ENCODE data around the gene SLC24A1.

Gene SLC24A1

DNA sequence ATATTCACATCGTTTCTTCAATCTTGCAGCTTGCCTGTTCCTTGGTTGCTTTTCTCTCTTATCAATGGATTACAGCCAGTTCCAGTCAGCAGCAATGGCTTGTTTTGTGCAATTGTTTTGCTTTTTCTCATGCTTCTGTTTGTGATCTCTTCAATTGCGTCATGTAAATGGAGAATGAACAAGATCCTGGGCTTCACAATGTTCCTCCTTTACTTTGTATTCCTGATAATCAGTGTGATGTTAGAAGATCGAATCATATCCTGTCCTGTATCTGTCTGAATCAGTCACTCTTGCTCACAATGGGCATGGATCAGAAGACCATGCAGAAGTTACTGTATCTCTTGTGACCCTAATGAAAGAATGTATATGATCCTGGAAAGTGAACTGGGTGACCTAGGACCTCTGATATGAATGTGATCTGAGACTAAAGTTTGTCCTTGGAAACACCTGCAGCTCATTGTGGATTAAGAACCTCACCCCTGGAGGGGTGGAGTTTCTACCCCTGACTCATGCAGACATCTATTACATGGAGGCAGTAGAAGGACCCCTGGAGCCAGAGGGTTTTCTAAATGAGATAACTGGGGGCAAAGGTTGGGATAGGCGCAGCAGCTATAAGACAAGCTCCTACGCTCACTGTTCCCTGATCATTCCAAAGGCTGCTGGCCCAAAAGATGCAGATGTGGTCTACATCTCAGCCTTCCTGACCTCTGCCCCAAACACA is 32.2 kb downstream of the SLC24A1 start:
- no peak for DNase-seq

DNA sequence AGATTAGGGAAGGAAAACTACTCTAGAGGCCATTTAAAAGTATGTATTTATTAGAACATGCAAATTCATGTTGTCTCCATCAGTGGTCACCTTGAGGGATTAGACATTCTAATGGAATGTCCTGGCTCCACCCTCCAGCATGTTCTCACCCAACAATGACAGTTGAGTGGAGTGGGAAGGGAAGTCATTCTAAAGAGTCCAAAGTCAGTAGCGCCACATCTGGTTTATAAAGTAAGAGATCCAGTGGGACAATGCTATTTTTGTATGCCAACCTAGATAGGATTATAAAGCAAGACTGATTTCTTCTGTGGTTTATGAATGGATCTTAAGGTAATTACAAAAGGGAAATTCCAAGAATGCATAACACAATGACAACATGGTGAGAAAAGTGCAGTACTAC is 33.3 kb downstream of the SLC24A1 start:
- DNase-seq = no peak

DNA sequence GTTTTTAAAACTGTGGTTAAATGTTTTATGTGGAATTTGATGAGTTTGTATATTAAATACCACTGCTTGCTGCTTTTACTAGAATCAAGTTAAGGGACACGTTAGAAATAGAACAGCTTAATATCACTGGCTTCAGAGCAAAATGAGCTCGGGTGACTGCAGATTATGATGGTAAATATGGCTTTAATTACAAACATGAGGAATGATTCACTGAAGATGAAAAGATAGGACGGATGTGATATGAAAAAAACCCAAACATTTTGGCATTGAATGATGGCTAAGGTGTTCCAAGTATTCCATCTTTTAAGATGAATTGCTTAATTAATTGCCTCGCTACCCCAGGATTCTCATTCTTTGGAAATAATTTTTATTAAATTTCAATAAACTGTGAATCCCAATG is 33.7 kb downstream of the SLC24A1 start:
- no peak for DNase-seq

DNA sequence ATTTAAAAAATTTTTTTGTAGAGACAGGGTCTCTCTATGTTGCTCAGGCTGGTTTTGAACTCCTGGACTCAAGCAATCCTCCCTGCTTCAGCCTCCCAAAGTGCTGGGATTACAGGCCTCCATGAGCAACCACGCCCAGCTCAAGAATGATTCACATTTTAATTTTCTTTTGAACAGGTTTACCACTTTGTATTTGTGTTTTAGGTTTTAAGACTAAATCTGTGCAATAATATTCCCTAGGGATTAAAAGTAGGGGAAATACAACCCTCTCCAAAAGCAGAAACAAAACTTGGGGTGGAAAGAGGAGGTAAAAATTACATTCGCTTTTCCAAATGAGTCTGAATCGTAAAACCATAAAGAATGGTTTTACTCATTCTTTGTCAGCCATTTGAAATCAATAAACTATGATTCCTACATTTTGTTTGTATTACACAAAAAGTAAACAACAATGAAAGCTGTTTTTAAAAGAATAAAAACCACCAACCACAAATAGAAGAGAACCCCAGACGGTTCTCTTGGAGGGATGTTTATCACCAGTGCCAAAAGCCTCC is 37.8 kb downstream of the SLC24A1 start:
- DNase-seq = no peak

DNA sequence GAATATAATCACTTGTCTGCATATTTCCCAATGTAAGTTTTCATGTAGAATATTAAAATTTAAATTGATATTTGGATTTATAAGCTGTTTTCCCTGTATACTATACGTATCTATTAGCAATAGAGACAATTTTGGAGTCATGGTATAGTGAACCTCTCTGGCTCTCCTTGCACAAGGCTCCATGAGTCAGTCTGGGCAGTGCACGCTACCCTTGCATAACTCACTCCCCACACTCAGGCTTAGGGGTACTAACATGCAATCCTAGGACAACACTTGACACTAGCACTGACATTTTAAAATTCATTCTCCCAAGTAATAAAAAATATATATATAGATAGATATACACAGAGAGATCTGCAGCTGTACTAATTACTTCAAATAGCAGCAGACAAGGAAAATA is 39.2 kb downstream of the SLC24A1 start:
- no peak for DNase-seq

DNA sequence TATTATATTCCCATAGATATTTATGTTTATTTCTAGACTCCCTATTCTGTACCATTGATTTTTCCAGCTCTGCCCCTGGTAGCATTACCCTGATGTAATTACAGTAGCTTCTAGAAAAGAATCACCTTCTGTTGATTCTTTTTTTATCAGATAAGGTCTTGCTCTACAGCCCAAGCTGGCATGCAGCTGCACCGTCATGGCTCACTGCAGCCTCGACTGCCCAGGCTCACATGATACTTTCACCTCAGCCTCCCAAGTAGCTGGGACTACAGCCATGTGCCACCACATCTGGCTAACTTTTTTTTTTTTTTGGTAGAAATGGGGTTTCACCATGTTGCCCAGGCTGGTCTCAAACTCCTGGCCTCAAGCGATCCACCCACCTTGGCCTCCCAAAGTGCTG is 41.8 kb downstream of the SLC24A1 start:
- DNase-seq = no peak

DNA sequence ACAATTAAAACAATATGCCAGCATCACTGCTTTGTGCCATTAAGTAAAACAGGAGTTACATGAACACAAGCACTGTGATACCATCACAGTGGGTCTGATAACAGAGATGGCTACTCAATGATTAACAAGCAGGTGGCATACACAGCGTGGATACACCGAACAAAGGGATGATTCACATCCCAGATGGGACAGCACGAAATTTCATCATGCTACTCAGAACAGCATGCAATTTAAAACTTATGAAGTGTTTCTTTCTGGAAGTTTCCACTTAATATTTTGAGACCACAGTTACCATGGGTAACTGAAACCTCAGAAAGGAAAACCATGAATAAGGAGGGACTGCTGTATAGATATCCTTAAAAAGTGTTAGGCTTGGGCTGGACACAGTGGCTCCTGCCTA is 44.5 kb downstream of the SLC24A1 start:
- DNase-seq = no peak

DNA sequence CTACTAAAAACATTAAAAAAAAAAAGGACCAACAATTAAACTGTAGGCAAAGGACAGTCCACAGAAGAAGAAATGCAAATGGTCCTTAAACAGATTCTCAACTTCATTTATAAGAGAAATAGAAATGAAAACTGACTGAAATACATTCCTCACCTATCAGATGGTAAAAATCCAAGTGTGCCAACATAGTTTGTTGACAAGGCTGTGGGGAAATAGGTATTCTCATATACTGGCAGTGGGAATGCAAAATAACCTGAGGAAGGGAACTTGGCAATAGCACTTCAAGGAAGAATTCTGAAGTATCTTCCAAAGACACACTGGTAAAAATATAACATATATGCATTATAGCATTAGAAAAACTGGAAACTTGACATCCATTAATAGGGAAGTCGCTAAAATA is 53.8 kb downstream of the SLC24A1 start:
- DNase-seq = no peak

DNA sequence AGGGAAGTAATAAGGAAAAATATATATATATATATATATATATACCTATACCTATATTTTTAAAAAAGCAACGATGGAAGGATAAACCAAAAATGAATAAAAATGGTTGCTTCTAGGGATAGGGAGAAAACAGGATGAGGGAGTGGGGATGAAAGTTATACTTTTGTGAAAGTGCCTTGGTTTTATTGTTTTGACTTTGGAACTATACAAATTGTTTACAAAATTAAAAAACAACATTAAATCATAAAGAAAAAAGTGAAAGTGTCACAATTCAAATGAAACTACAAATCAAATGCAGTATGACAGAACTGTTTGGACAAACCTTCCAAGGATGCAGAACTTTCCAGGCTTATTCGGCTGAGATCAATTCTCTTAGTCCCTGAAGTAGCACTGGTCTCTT is 54.4 kb downstream of the SLC24A1 start:
- no peak for DNase-seq

DNA sequence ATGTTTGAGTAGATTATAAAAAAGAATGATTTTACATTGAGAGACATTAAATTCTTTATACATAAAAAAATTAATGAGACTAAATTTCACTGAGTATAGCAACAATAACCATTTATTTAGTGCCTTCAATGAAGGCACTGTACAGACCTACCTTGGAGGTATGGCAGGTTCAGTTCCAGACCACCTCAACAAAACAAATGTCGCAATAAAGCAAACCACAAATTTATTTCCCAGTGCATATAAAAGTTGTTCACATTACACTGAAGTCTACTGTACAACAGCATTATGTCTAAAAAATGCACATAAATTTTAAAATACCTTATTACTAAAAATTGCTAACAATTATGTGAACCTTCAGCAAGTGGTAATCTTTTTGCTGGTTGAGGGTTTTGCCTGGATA is 58.8 kb downstream of the SLC24A1 start:
- no peak for DNase-seq

DNA sequence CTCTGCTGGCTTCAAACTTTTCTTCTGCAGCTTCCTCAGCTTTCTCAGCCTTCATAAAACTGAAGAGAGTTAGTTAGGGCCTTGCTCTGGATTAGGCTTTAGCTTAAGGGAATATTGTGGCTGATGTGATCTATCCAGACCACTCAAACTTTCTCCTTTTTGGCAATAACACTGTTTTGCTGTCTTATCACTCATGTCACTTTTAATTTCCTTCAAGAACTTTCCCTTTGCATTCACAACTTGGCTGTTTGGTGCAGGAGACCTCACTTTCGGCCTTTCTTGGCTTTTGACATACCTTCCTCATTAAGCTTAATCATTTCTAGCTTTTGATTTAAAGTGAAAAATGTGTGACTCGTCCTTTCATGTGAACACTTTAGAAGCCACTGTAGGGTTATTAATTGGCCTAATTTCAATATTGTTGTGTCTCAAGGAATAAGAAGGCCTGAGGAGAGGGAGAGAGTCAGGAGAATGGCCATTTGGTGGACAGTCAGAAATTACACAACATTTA is 60.7 kb downstream of the SLC24A1 start:
- no peak for DNase-seq

DNA sequence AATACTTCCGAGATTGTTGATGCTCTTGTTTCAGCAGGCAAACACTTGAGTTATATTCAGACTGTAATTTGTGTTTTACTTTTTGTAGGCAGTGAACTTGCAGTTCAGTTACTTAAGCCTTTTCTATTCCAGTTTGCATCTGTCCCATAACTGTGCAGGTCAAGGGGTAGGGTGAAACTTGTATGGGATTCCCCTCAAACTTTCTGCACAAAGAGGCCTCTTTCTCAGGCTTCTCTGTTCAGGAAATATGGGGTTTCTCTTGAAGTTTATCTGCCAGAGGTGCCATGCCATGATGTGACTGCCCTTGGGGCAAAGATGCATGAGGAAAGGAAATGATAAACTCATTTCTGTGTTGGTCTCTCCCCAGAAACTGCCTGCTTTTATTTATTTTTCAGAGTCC is 66.7 kb downstream of the SLC24A1 start:
- DNase-seq = no peak

DNA sequence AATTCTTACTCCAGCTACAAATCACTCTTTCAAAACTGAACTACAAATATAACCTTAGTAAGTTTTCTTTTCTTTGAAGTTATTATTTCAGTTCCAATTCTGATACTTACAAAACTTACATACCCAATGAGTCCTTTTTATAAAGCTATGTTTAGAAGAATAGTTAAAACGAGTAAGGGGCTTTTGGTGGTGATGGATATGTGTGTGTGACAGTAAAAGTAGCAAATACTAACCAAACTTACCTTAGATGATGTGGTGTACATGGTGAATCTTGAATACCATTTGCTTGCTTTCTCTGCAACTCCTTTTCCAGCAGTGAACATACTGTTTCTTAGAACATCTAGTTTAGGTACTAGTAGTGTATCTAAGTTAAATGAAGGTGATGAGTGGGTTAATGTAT is 68.4 kb downstream of the SLC24A1 start:
- no peak for DNase-seq

DNA sequence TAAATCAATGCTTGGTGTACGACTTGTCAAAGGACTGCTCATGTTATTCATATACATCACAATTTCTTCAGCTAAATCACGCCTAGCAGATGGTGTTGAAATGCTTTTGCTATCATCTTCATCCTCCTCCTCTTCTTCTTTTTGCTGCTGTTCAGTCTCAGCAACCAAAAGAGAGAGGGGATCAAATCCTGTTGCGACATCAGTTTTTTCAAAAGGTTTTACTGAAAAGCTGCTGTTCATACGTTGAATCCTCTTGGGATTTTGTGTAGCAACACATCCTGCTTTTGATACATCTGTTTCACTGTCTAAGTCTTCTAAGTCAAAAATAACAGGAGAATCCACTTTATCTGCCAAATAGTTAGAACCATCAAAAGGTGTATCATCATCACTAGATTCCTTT is 69.0 kb downstream of the SLC24A1 start:
- DNase-seq = no peak

DNA sequence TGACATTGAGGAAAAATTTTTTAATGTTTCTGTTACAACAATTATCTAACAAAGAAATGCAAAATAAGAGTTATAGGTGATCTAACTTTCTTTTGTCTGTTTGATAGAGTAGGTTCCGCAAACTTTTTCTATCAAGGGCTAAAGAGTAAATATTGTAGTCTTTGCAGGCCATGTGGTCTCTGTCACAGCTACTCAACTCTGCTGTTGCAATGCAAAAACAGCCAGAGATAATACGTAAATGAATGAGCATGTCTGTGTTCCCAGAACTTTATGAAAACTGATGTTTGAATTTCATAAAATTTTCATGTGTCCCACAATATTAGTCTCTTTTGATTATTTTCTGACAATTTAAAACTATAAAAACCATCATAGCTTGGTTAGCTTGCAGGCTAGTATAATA is 73.3 kb downstream of the SLC24A1 start:
- no peak for DNase-seq

All from GDM1 (cell line).